Epithelial cell of proximal tubule (primary cell): ENCODE data around the gene LRRC40. TPM values are rescaled to one million over a fixed set of nuclear protein-coding genes. Genes with fewer than 3 reads are reported as not detected.

Experiments
- DNase-seq: peaks from one replicate; pipeline ENCODE4 v3.0.0-alpha.2; 2011; ENCODE audit warnings: low read depth
- H3K4me3 ChIP-seq: 2 replicates; pipeline ENCODE4 v1.5.1; 2011; ENCODE audit warnings: low read depth, mild to moderate bottlenecking, low read length
- CTCF ChIP-seq: conservative IDR thresholded peaks from 2 replicates; pipeline ENCODE4 v1.5.1; 2012; ENCODE audit warnings: low read depth, mild to moderate bottlenecking, low read length
- total RNA-seq: library from RNA; depleted of rRNA; stranded (reverse); fragments of >200 nt; gene quantifications from 2 replicates; pipeline ENCODE4 v1.2.3, GENCODE V29; 2015

The LRRC40 gene
- total RNA-seq, 1 donor from 2014 or later, result 32.8 TPM

GRCh38 chr1:70140343-70140742, 65.0 kb downstream of the LRRC40 start:
- H3K4me3 ChIP-seq, result no peak overlapping the region
- no peak for TF ChIP-seq CTCF
- no peak for DNase-seq

- H3K4me3 ChIP-seq, result no peak overlapping the region
- DNase-seq, result no peak
- no peak for TF ChIP-seq CTCF
Measured at GRCh38 chr1:70134148-70134547, 71.2 kb downstream of the LRRC40 start.

GRCh38 chr1:70117046-70117445, 88.3 kb downstream of the LRRC40 start:
- DNase-seq, result no peak
- H3K4me3 ChIP-seq, result no peak overlapping the region
- no peak for TF ChIP-seq CTCF

- TF ChIP-seq CTCF, result no peak
- H3K4me3 ChIP-seq, result no peak overlapping the region
- no peak for DNase-seq
Measured at GRCh38 chr1:70115315-70115714, 90.1 kb downstream of the LRRC40 start.

- DNase-seq, result no peak
- no peak overlapping the region for H3K4me3 ChIP-seq
- peak; percentile 27 for TF ChIP-seq CTCF
Measured at GRCh38 chr1:70112838-70113237, 92.5 kb downstream of the LRRC40 start.

GRCh38 chr1:70109241-70109640, 96.1 kb downstream of the LRRC40 start:
- DNase-seq, result no peak

GRCh38 chr1:70103770-70104169, 101.6 kb downstream of the LRRC40 start:
- DNase-seq, result no peak
- TF ChIP-seq CTCF, result no peak
- H3K4me3 ChIP-seq, result no peak overlapping the region

More at GRCh38 chr1:70109241-70109640, 96.1 kb downstream of the LRRC40 start:
- no peak overlapping the region for H3K4me3 ChIP-seq
- TF ChIP-seq CTCF, result no peak
